GF-D8 (cell line): ENCODE data around the gene PCK2.
A peak's percentile ranks its signal among the peaks of the same experiment; 100 is the strongest.
"Not testable (repeated sequence)": the region's sequence is repeated elsewhere in the genome, so short reads cannot be mapped to it uniquely, and the experiment has no call there.

Source experiments
- DNase-seq: peaks from one replicate; lab custom pipeline; 2025; lab: John Stamatoyannopoulos, UW

PCK2 gene

GRCh38 chr14:24093901-24094840, at the start of gene PCK2:
PCK2 (plus strand) TSS chr14:24094311; CDS start chr14:24094406, 95 bp downstream.
- DNase-seq = peak; percentile 79

GRCh38 chr14:24049002-24049401, 45.1 kb upstream of the PCK2 start:
- not testable (repeated sequence) for DNase-seq

GRCh38 chr14:24050753-24051152, 43.4 kb upstream of the PCK2 start:
- DNase-seq = not testable (repeated sequence)

- no peak for DNase-seq
Measured at GRCh38 chr14:24051176-24051788, 42.8 kb upstream of the PCK2 start.

GRCh38 chr14:24051789-24052655, 42.1 kb upstream of the PCK2 start, which contains the start of gene CARMIL3:
CARMIL3 (plus strand) TSS chr14:24052009; CDS start chr14:24052154, 145 bp downstream.
- DNase-seq = no peak

GRCh38 chr14:24052656-24053547, 41.2 kb upstream of the PCK2 start:
- no peak for DNase-seq

GRCh38 chr14:24053548-24054323, 40.4 kb upstream of the PCK2 start:
- no peak for DNase-seq

- DNase-seq = no peak
Measured at GRCh38 chr14:24054324-24054641, 39.8 kb upstream of the PCK2 start.

- DNase-seq = no peak
Measured at GRCh38 chr14:24054646-24055045, 39.5 kb upstream of the PCK2 start.

- DNase-seq = no peak
Measured at GRCh38 chr14:24055971-24056799, 37.9 kb upstream of the PCK2 start.

- no peak for DNase-seq
Measured at GRCh38 chr14:24056800-24057184, 37.3 kb upstream of the PCK2 start.

GRCh38 chr14:24057271-24057670, 36.8 kb upstream of the PCK2 start:
- no peak for DNase-seq

- no peak for DNase-seq
Measured at GRCh38 chr14:24057867-24058259, 36.2 kb upstream of the PCK2 start.

GRCh38 chr14:24058260-24058950, 35.7 kb upstream of the PCK2 start:
- DNase-seq = peak; percentile 9

- no peak for DNase-seq
Measured at GRCh38 chr14:24058951-24059475, 35.1 kb upstream of the PCK2 start.

- DNase-seq = no peak
Measured at GRCh38 chr14:24059841-24060388, 34.2 kb upstream of the PCK2 start.

- DNase-seq = no peak
Measured at GRCh38 chr14:24060443-24060842, 33.7 kb upstream of the PCK2 start.
